Lung (tissue), 12 donors: ENCODE measurements around the gene MTERF1. TPM values are rescaled to one million over a fixed set of nuclear protein-coding genes. Genes with fewer than 3 reads are reported as not detected.

ENCODE experiments used
- ATAC-seq: fragments of 200-7000 bp; cut with Tn5 transposase; one replicate; pipeline ENCODE4 v1.9.1; 2020; ENCODE audit warnings: moderate number of reproducible peaks; ENCODE audit not compliant: insufficient read depth, low FRiP score
- DNase-seq, 3 donors: peaks; one replicate each; pipeline ENCODE4 v3.0.0-alpha.2; 2013 to 2017
- H3K27ac ChIP-seq, 2 donors: one replicate each; pipeline ENCODE4 v1.5.1; 2013; ENCODE audit warnings: mild to moderate bottlenecking in 2 of 2, moderate library complexity in 2 of 2, control low read depth in 1 of 2, inconsistent platforms in 1 of 2, low read depth in 1 of 2, low read length in 1 of 2
- H3K27me3 ChIP-seq, 3 donors: one replicate each; pipeline ENCODE4 v1.5.1; 2013; ENCODE audit warnings: low read length in 2 of 3; ENCODE audit not compliant: control insufficient read depth in 3 of 3, insufficient read depth in 3 of 3
- H3K36me3 ChIP-seq, 4 donors: one replicate each; pipeline ENCODE4 v1.5.1; 2013; ENCODE audit warnings: low read length in 4 of 4, mild to moderate bottlenecking in 1 of 4, moderate library complexity in 1 of 4; ENCODE audit not compliant: control insufficient read depth in 4 of 4, insufficient read depth in 4 of 4
- H3K4me1 ChIP-seq, 5 donors: one replicate each; pipeline ENCODE4 v1.5.1; 2013; ENCODE audit warnings: low read length in 5 of 5, mild to moderate bottlenecking in 2 of 5, moderate library complexity in 1 of 5; ENCODE audit not compliant: control insufficient read depth in 5 of 5, insufficient read depth in 5 of 5
- H3K4me3 ChIP-seq: one replicate; pipeline ENCODE4 v1.5.1; 2013; ENCODE audit warnings: mild to moderate bottlenecking, control low read depth, moderate library complexity
- H3K9ac ChIP-seq, 2 donors: one replicate each; pipeline ENCODE4 v1.5.1; 2013; ENCODE audit warnings: low read length in 2 of 2, control low read depth in 1 of 2; ENCODE audit not compliant: insufficient read depth in 1 of 2
- H3K9me3 ChIP-seq, 4 donors: one replicate each; pipeline ENCODE4 v1.5.1; 2013; ENCODE audit warnings: low read length in 3 of 4, mild to moderate bottlenecking in 1 of 4, moderate library complexity in 1 of 4; ENCODE audit not compliant: control insufficient read depth in 4 of 4, insufficient read depth in 3 of 4
- CTCF ChIP-seq: IDR thresholded peaks from 2 replicates; pipeline ENCODE4 v1.5.1; 2012; ENCODE audit warnings: mild to moderate bottlenecking; ENCODE audit errors: control extremely low read depth, extremely low read depth
- WGBS, 2 donors: extraction: QIAGEN DNeasy Blood & Tissue Kit; methylation state at CpG; one replicate each; pipeline ENCODE4 v1.1.7; 2013; 5-methylcytosine and 5-hydroxymethylcytosine counted together
- polyA plus RNA-seq, 2 donors: library from polyadenylated mRNA; stranded (reverse); fragments of 200-250 nt; gene quantifications; one replicate each; pipeline ENCODE4 v1.2.1, GENCODE V29; 2013
- total RNA-seq, 2 donors: library from RNA; depleted of rRNA in 1 of 2; stranded (reverse); fragments of >200 nt in 1 of 2; gene quantifications; one replicate each; pipeline ENCODE4 v1.2.1, GENCODE V29; 2014 to 2021
- donor health status: control.
- donor health status: control.
- donor health status: Bipolar disorder and iron deficiency.
- donor health status: healthy.
- donor health status: DM: yes; HTN: yes; CAD: no.

Gene MTERF1
- total and polyA plus RNA-seq, 4 donors: 5.5 to 19.3 (median 9.4) TPM

- no peaks in the 10 kb centered on the region for H3K36me3 ChIP-seq
- DNase-seq (no peak), ATAC-seq (no peak)
- H3K27ac ChIP-seq: no peak overlapping the region
- H3K9ac ChIP-seq: no peak overlapping the region
- no peaks in the 10 kb centered on the region for H3K27me3 ChIP-seq
- TF ChIP-seq CTCF: no peak
- H3K4me1 ChIP-seq: no peaks in the 10 kb centered on the region
- H3K4me3 ChIP-seq: no peak overlapping the region
- H3K9me3 ChIP-seq: peaks cover 0 to 4% (median 2%) of the 10 kb centered on the region in 4 donors
Observed at GRCh38 chr7:91852263-91852741, 28.2 kb downstream of the MTERF1 start.

- H3K27ac ChIP-seq: no peak overlapping the region
- DNase-seq (no peak), ATAC-seq (no peak)
- H3K27me3 ChIP-seq: no peaks in the 10 kb centered on the region
- no peak for TF ChIP-seq CTCF
- H3K4me3 ChIP-seq: no peak overlapping the region
- H3K9me3 ChIP-seq: peaks cover 0 to 4% (median 2%) of the 10 kb centered on the region in 4 donors
- no peaks in the 10 kb centered on the region for H3K4me1 ChIP-seq
- H3K9ac ChIP-seq: no peak overlapping the region
- no peaks in the 10 kb centered on the region for H3K36me3 ChIP-seq
Observed at GRCh38 chr7:91850455-91850854, 30.0 kb downstream of the MTERF1 start.

- Histone ChIP-seq H3K27me3 (no peaks in the 10 kb centered on the region), H3K9ac (no peak overlapping the region), H3K27ac (no peak overlapping the region), H3K36me3 (no peaks in the 10 kb centered on the region), H3K4me3 (no peak overlapping the region), H3K4me1 (no peaks in the 10 kb centered on the region), H3K9me3 (peaks cover 0 to 3% (median 0%) of the 10 kb centered on the region in 4 donors)
- DNase-seq (no peak), ATAC-seq (peak; percentile 60)
- WGBS, 2 donors: 75 to 88% methylated on average over 4 of the region's 4 CpGs
- TF ChIP-seq CTCF: no peak
Observed at GRCh38 chr7:91847876-91848588, 32.5 kb downstream of the MTERF1 start.

- no peak overlapping the region for H3K9ac ChIP-seq
- no peak for ATAC-seq
- no peak overlapping the region for H3K27ac ChIP-seq
- DNase-seq: no peak
- 91 to 93% methylated on average over 4 of the region's 4 CpGs for WGBS, 2 donors
- no peaks in the 10 kb centered on the region for H3K36me3 ChIP-seq
- H3K4me1 ChIP-seq: no peaks in the 10 kb centered on the region
- H3K27me3 ChIP-seq: no peaks in the 10 kb centered on the region
- peaks cover 0 to 2% (median 0%) of the 10 kb centered on the region in 4 donors for H3K9me3 ChIP-seq
- H3K4me3 ChIP-seq: no peak overlapping the region
- TF ChIP-seq CTCF: no peak
Observed at GRCh38 chr7:91847231-91847630, 33.3 kb downstream of the MTERF1 start.
